HCT116 (cell line): Measurements from ENCODE around the gene VASN.

Experiments
- CBX3 ChIP-seq: IDR thresholded peaks from 2 replicates; pipeline ENCODE4 v1.6.1; 2012; ENCODE audit warnings: low read depth
- CEBPB ChIP-seq: IDR thresholded peaks from 2 replicates; pipeline ENCODE4 v1.6.1; 2012; ENCODE audit warnings: low read depth
- EZH2 ChIP-seq: fragments of 200-600 bp; sonication (generic); IDR thresholded peaks from 2 replicates; pipeline ENCODE4 v1.6.1; 2017; ENCODE audit warnings: antibody characterized with exemption, mixed run types
- EZH2phosphoT487 ChIP-seq: fragments of 200-600 bp; IDR thresholded peaks from 2 replicates; pipeline ENCODE4 v1.6.1; 2018; ENCODE audit warnings: antibody characterized with exemption, borderline replicate concordance
- FOSL1 ChIP-seq: IDR thresholded peaks from 2 replicates; pipeline ENCODE4 v1.6.1; 2012; ENCODE audit warnings: low read depth
- JUND ChIP-seq: IDR thresholded peaks from 2 replicates; pipeline ENCODE4 v1.6.1; 2012
- POLR2A ChIP-seq: IDR thresholded peaks from 2 replicates; pipeline ENCODE4 v1.7.0; 2011; ENCODE audit warnings: borderline replicate concordance; ENCODE audit not compliant: insufficient read depth, insufficient read length; ENCODE audit errors: extremely low read depth
- POLR2AphosphoS5 ChIP-seq: IDR thresholded peaks from 2 replicates; pipeline ENCODE4 v1.6.1; 2011; ENCODE audit warnings: mild to moderate bottlenecking, low read depth, low read length, moderate library complexity
- RAD21 ChIP-seq: IDR thresholded peaks from 2 replicates; pipeline ENCODE4 v1.6.1; 2012; ENCODE audit warnings: low read depth, mild to moderate bottlenecking
- SIN3A ChIP-seq: IDR thresholded peaks from 2 replicates; pipeline ENCODE4 v1.6.1; 2012; ENCODE audit warnings: low read depth
- ZNF274 ChIP-seq: fragments of 200-500 bp; sonication (Bioruptor generic); IDR thresholded peaks from 2 replicates; pipeline ENCODE4 v1.6.1; 2014; ENCODE audit warnings: mild to moderate bottlenecking, low read depth, low read length, inconsistent platforms
- TF ChIP-seq, protein P1 (sequence below), 3 experiments: fragments of 200-600 bp in 1 of 3; sonication (generic) in 1 of 3; IDR thresholded peaks in 2 of 3; conservative IDR thresholded peaks in 1 of 3; 2 replicates each; pipeline ENCODE4 v1.5.1; 2012 to 2017; ENCODE audit warnings: low read depth in 2 of 3, low read length in 2 of 3, antibody characterized with exemption in 1 of 3, borderline replicate concordance in 1 of 3, control low read depth in 1 of 3, mild to moderate bottlenecking in 1 of 3, mixed read lengths in 1 of 3, mixed run types in 1 of 3, moderate library complexity in 1 of 3; ENCODE audit not compliant: insufficient read depth in 1 of 3
- TF ChIP-seq, protein P2 (sequence below): IDR thresholded peaks from 2 replicates; pipeline ENCODE4 v1.6.1; 2011; ENCODE audit warnings: mild to moderate bottlenecking, low read length, moderate library complexity; ENCODE audit not compliant: insufficient replicate concordance; ENCODE audit errors: extremely low read depth
- TF ChIP-seq, protein P3 (sequence below): IDR thresholded peaks from 2 replicates; pipeline ENCODE4 v1.6.1; 2012; ENCODE audit warnings: low read depth

DNA sequence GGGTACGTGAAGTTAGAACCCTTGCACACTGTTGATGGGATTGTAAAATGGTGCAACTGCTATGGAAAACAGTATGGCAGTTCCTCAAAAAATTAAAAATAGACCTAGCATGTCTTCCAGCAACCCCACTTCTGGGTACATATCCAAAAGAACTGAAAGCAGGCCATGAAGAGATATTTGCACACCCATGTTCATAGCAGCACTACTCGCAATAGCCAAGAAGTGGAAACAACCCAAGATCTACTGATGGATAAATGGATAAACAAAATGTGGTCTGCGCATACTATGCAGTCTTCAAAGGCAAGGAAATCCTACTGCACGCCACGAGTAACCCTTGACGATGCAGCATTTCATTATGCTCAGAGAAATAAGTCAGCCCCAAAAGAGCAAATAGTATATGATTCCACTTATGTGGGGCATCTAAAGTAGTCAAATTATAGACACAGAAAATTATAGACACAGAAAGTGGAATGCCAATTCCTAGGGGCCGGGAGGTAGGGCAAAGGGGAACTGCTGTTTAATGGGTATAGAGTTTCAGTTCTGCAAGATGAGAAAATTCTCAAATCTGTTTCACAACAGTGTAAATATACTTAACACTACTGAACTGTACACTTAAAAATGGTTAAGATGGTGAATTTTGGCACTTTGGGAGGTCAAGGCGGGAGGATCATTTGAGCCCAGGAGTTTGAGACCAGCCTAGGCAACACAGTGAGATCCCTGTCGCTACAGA, 27.5 kb downstream of the VASN start:
- TF ChIP-seq ZNF274 (no peak), RAD21 (no peak), JUND (no peak), EZH2 (no peak), POLR2AphosphoS5 (no peak), SIN3A (no peak), FOSL1 (no peak), POLR2A (no peak), EZH2phosphoT487 (no peak), CEBPB (no peak), CBX3 (no peak)
- TF ChIP-seq, protein P1, sequence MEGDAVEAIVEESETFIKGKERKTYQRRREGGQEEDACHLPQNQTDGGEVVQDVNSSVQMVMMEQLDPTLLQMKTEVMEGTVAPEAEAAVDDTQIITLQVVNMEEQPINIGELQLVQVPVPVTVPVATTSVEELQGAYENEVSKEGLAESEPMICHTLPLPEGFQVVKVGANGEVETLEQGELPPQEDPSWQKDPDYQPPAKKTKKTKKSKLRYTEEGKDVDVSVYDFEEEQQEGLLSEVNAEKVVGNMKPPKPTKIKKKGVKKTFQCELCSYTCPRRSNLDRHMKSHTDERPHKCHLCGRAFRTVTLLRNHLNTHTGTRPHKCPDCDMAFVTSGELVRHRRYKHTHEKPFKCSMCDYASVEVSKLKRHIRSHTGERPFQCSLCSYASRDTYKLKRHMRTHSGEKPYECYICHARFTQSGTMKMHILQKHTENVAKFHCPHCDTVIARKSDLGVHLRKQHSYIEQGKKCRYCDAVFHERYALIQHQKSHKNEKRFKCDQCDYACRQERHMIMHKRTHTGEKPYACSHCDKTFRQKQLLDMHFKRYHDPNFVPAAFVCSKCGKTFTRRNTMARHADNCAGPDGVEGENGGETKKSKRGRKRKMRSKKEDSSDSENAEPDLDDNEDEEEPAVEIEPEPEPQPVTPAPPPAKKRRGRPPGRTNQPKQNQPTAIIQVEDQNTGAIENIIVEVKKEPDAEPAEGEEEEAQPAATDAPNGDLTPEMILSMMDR (IDR thresholded peaks at IDR 0.05 in 2 of 3, conservative IDR thresholded peaks at IDR 0.05 in 1 of 3; ENCODE audit: borderline replicate concordance in 1 of 3, insufficient read depth in 1 of 3, low read depth in 2 of 3, low read length in 2 of 3) = no peak
- TF ChIP-seq, protein P2, sequence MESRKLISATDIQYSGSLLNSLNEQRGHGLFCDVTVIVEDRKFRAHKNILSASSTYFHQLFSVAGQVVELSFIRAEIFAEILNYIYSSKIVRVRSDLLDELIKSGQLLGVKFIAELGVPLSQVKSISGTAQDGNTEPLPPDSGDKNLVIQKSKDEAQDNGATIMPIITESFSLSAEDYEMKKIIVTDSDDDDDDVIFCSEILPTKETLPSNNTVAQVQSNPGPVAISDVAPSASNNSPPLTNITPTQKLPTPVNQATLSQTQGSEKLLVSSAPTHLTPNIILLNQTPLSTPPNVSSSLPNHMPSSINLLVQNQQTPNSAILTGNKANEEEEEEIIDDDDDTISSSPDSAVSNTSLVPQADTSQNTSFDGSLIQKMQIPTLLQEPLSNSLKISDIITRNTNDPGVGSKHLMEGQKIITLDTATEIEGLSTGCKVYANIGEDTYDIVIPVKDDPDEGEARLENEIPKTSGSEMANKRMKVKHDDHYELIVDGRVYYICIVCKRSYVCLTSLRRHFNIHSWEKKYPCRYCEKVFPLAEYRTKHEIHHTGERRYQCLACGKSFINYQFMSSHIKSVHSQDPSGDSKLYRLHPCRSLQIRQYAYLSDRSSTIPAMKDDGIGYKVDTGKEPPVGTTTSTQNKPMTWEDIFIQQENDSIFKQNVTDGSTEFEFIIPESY = no peak
- TF ChIP-seq, protein P3, sequence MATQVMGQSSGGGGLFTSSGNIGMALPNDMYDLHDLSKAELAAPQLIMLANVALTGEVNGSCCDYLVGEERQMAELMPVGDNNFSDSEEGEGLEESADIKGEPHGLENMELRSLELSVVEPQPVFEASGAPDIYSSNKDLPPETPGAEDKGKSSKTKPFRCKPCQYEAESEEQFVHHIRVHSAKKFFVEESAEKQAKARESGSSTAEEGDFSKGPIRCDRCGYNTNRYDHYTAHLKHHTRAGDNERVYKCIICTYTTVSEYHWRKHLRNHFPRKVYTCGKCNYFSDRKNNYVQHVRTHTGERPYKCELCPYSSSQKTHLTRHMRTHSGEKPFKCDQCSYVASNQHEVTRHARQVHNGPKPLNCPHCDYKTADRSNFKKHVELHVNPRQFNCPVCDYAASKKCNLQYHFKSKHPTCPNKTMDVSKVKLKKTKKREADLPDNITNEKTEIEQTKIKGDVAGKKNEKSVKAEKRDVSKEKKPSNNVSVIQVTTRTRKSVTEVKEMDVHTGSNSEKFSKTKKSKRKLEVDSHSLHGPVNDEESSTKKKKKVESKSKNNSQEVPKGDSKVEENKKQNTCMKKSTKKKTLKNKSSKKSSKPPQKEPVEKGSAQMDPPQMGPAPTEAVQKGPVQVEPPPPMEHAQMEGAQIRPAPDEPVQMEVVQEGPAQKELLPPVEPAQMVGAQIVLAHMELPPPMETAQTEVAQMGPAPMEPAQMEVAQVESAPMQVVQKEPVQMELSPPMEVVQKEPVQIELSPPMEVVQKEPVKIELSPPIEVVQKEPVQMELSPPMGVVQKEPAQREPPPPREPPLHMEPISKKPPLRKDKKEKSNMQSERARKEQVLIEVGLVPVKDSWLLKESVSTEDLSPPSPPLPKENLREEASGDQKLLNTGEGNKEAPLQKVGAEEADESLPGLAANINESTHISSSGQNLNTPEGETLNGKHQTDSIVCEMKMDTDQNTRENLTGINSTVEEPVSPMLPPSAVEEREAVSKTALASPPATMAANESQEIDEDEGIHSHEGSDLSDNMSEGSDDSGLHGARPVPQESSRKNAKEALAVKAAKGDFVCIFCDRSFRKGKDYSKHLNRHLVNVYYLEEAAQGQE = no peak
